ENCODE measurements around the gene C21orf58. TPM values are rescaled to one million over a fixed set of nuclear protein-coding genes. Genes with fewer than 3 reads are reported as not detected.

C21orf58 gene
- total RNA-seq, 1 experiment from 2014 or later, result 35.1 TPM

DNA sequence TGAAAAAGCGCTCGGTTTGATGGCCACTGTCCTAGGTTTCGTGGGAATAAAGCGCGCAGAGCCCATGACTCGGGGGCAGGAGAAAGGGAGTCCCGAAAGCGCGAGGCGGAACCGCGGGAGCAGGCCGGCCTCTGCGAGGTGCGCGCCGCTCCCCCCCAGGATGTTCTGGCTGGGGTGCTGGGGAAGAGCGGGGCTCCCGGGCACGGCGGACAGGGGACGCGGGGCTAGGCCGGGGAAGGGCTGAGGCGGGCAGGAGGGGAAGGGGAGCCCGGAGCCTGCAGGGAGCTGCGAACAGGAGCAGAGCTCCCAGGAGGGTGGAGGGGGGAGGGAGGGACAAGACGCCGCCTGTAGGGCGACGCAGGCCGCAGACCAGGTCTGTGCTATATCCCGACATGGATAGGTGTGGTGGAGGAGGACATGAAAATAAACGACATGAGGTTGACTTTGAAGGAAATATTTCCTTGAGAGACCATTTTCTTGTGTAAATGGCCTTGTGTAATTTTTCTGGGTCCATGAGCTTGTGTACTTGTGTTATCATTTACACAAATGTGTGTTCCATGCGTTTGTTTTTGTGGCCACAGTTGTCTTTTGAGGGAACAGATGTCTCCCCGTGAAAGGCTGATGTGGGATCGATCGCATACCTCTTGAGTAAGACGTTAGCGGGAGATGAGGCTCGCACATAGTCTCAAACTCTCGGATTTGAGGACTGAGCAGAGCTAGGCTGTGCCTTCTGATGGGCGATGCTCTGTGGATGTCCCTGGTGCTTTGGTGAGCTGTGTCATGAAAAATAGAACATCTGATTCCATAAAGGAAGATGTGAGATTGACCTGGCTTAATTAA lies 1.6 kb upstream of the C21orf58 start:
- Mint-ChIP-seq H3K36me3 (peaks cover 38% of the 10 kb centered on the region), H3K4me3 (peak overlapping the region; percentile 64), H3K9me3 (no peaks in the 10 kb centered on the region), H3K27ac (peak overlapping the region; percentile 49), H3K4me1 (peaks cover 32% of the 10 kb centered on the region), H3K27me3 (ENCODE audit: low read depth) (no peaks in the 10 kb centered on the region)
- TF ChIP-seq ZNF232 (CRISPR knock-in tag; IDR thresholded peaks at IDR 0.05) (no peak), NFATC4 (CRISPR knock-in tag; IDR thresholded peaks at IDR 0.05) (no peak), AR (CRISPR knock-in tag; IDR thresholded peaks at IDR 0.05) (no peak), GRHL2 (CRISPR knock-in tag; IDR thresholded peaks at IDR 0.05; ENCODE audit: insufficient replicate concordance, severe bottlenecking) (no peak), ZNF138 (CRISPR knock-in tag; conservative IDR thresholded peaks at IDR 0.05) (no peak), ZNF317 (CRISPR knock-in tag; IDR thresholded peaks at IDR 0.05; ENCODE audit: borderline replicate concordance, low read depth) (no peak), SOX15 (CRISPR knock-in tag; IDR thresholded peaks at IDR 0.05) (no peak), ZBTB21 (CRISPR knock-in tag; IDR thresholded peaks at IDR 0.05; ENCODE audit: borderline replicate concordance) (no peak), FOXK1 (CRISPR knock-in tag; IDR thresholded peaks at IDR 0.05) (0 out of 2 replicates have a peak, but pooled peaks have one; percentile 23), PRDM15 (CRISPR knock-in tag; IDR thresholded peaks at IDR 0.05) (peak; percentile 78), ATF1 (CRISPR knock-in tag; IDR thresholded peaks at IDR 0.05) (no peak)
- TF ChIP-seq, protein P1, sequence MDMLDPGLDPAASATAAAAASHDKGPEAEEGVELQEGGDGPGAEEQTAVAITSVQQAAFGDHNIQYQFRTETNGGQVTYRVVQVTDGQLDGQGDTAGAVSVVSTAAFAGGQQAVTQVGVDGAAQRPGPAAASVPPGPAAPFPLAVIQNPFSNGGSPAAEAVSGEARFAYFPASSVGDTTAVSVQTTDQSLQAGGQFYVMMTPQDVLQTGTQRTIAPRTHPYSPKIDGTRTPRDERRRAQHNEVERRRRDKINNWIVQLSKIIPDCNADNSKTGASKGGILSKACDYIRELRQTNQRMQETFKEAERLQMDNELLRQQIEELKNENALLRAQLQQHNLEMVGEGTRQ (CRISPR knock-in tag; IDR thresholded peaks at IDR 0.05), result no peak
- TF ChIP-seq, protein P2, sequence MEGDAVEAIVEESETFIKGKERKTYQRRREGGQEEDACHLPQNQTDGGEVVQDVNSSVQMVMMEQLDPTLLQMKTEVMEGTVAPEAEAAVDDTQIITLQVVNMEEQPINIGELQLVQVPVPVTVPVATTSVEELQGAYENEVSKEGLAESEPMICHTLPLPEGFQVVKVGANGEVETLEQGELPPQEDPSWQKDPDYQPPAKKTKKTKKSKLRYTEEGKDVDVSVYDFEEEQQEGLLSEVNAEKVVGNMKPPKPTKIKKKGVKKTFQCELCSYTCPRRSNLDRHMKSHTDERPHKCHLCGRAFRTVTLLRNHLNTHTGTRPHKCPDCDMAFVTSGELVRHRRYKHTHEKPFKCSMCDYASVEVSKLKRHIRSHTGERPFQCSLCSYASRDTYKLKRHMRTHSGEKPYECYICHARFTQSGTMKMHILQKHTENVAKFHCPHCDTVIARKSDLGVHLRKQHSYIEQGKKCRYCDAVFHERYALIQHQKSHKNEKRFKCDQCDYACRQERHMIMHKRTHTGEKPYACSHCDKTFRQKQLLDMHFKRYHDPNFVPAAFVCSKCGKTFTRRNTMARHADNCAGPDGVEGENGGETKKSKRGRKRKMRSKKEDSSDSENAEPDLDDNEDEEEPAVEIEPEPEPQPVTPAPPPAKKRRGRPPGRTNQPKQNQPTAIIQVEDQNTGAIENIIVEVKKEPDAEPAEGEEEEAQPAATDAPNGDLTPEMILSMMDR (IDR thresholded peaks at IDR 0.05), result no peak
- TF ChIP-seq, protein P3, sequence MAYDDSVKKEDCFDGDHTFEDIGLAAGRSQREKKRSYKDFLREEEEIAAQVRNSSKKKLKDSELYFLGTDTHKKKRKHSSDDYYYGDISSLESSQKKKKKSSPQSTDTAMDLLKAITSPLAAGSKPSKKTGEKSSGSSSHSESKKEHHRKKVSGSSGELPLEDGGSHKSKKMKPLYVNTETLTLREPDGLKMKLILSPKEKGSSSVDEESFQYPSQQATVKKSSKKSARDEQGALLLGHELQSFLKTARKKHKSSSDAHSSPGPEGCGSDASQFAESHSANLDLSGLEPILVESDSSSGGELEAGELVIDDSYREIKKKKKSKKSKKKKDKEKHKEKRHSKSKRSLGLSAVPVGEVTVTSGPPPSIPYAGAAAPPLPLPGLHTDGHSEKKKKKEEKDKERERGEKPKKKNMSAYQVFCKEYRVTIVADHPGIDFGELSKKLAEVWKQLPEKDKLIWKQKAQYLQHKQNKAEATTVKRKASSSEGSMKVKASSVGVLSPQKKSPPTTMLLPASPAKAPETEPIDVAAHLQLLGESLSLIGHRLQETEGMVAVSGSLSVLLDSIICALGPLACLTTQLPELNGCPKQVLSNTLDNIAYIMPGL (CRISPR knock-in tag; IDR thresholded peaks at IDR 0.05), result peak; percentile 84; the same call in 1 of the 2 replicates
- ATAC-seq (peak; percentile 35), DNase-seq (ENCODE audit: low spot score) (peak; percentile 70)
- CTCF ChIA-PET, result interaction anchor here (0.6 to 1.8 kb wide), 10 partner anchors 11 to 355 kb away, joined by 3 to 5 read pairs (median 4); no protein-coding TSS in a partner anchor
- POLR2A ChIA-PET, result no interaction called here
